H1 (cell line): ENCODE results near the gene MYL3.

Experiments
- ASH2L ChIP-seq: fragments of 200-600, 300-600 bp; sonication (generic); IDR thresholded peaks from one replicate; pipeline ENCODE4 v1.7.1; 2017; ENCODE audit warnings: low read length
- CREB1 ChIP-seq: IDR thresholded peaks from 2 replicates; pipeline ENCODE4 v1.6.1; 2012; ENCODE audit warnings: inconsistent platforms
- EP300 ChIP-seq, 2 experiments: IDR thresholded peaks; 1 replicate in 1 of 2; 2 replicates in 1 of 2; pipeline ENCODE4 v1.6.1; 2011 to 2012; ENCODE audit warnings: low read depth in 2 of 2, low read length in 2 of 2, mild to moderate bottlenecking in 2 of 2, borderline replicate concordance in 1 of 2, inconsistent platforms in 1 of 2, moderate library complexity in 1 of 2
- FOSL1 ChIP-seq: IDR thresholded peaks from 2 replicates; pipeline ENCODE4 v1.6.1; 2011; ENCODE audit warnings: mild to moderate bottlenecking, low read depth, low read length, moderate library complexity; ENCODE audit not compliant: insufficient read depth
- HDAC6 ChIP-seq: IDR thresholded peaks from one replicate; pipeline ENCODE4 v1.7.1; 2012; ENCODE audit warnings: low read depth, mild to moderate bottlenecking, inconsistent platforms, low read length, moderate library complexity
- KDM5A ChIP-seq: fragments of 200-600 bp; IDR thresholded peaks from 2 replicates; pipeline ENCODE4 v1.7.1; 2012; ENCODE audit warnings: mild to moderate bottlenecking, low read length, inconsistent platforms, mixed read lengths
- SIN3A ChIP-seq, 2 experiments: IDR thresholded peaks in 1 of 2; conservative IDR thresholded peaks in 1 of 2; 2 replicates each; pipeline ENCODE4 v1.6.1; 2011 to 2012; ENCODE audit warnings: low read length in 2 of 2, improper control_type of control experiment in 1 of 2, low read depth in 1 of 2, mild to moderate bottlenecking in 1 of 2
- SIX5 ChIP-seq: IDR thresholded peaks from 2 replicates; pipeline ENCODE4 v1.6.1; 2011; ENCODE audit warnings: mild to moderate bottlenecking, low read depth, low read length
- TAF1 ChIP-seq: IDR thresholded peaks from 2 replicates; pipeline ENCODE4 v1.6.1; 2011; ENCODE audit warnings: mild to moderate bottlenecking, low read depth, low read length
- TF ChIP-seq, protein P1 (sequence below), 3 experiments: IDR thresholded peaks; 1 replicate in 2 of 3; 2 replicates in 1 of 3; pipeline versions ENCODE4 v1.5.1 to v1.6.1; 2011; ENCODE audit warnings: low read length in 3 of 3, mild to moderate bottlenecking in 3 of 3, inconsistent platforms in 2 of 3, low read depth in 1 of 3, moderate library complexity in 1 of 3; ENCODE audit not compliant: insufficient read depth in 1 of 3; ENCODE audit errors: control extremely low read depth in 1 of 3

DNA sequence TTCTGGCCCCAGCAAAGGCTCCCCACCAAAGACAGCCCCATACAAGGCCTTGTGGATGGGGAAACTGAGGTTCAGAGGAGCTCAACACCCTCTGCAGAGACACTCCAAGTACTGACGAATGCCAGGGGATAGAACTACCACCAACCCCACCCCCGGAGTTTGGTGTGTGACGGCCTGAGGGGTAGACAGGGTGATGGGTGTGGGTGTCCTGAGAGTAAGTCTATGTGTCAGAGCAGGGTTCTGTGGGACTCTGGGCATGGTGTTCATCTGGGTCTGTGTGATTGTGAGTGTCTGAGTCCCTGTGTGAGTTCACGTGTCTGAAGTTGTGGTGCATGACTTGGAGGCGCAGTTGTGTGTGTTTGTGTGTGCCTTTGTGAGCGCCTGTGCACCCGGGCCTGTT is 21.7 kb upstream of the MYL3 start:
- TF ChIP-seq TAF1 (no peak), KDM5A (no peak), ASH2L (no peak), FOSL1 (no peak), SIX5 (no peak), SIN3A (conservative IDR thresholded peaks at IDR 0.05 in 1 of 2, IDR thresholded peaks at IDR 0.05 in 1 of 2; ENCODE audit: low read depth in 1 of 2, low read length in 2 of 2) (no peak), CREB1 (no peak), EP300 (IDR thresholded peaks at IDR 0.05; ENCODE audit: borderline replicate concordance in 1 of 2, low read depth in 2 of 2, low read length in 2 of 2) (no peak), HDAC6 (no peak)
- TF ChIP-seq, protein P1, sequence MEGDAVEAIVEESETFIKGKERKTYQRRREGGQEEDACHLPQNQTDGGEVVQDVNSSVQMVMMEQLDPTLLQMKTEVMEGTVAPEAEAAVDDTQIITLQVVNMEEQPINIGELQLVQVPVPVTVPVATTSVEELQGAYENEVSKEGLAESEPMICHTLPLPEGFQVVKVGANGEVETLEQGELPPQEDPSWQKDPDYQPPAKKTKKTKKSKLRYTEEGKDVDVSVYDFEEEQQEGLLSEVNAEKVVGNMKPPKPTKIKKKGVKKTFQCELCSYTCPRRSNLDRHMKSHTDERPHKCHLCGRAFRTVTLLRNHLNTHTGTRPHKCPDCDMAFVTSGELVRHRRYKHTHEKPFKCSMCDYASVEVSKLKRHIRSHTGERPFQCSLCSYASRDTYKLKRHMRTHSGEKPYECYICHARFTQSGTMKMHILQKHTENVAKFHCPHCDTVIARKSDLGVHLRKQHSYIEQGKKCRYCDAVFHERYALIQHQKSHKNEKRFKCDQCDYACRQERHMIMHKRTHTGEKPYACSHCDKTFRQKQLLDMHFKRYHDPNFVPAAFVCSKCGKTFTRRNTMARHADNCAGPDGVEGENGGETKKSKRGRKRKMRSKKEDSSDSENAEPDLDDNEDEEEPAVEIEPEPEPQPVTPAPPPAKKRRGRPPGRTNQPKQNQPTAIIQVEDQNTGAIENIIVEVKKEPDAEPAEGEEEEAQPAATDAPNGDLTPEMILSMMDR (IDR thresholded peaks at IDR 0.05; ENCODE audit: control extremely low read depth in 1 of 3, insufficient read depth in 1 of 3, low read depth in 1 of 3, low read length in 3 of 3), result no peak
